IgD-negative memory B cell (primary cell): Measurements from ENCODE around the gene NTN3. TPM values are rescaled to one million over a fixed set of nuclear protein-coding genes. Genes with fewer than 3 reads are reported as not detected.

ENCODE experiments used
- H3K27ac Mint-ChIP-seq, 3 donors: one replicate each; pipeline ENCODE4 v1.8.0; 2020 to 2022; ENCODE audit warnings: mild to moderate bottlenecking in 3 of 3, mixed read lengths in 3 of 3, moderate library complexity in 1 of 3
- H3K27me3 Mint-ChIP-seq: one replicate; pipeline ENCODE4 v1.8.0; 2021; ENCODE audit warnings: mixed read lengths
- H3K36me3 Mint-ChIP-seq: one replicate; pipeline ENCODE4 v1.8.0; 2020; ENCODE audit warnings: mild to moderate bottlenecking, mixed read lengths
- H3K4me1 Mint-ChIP-seq, 3 donors: one replicate each; pipeline ENCODE4 v1.8.0; 2020 to 2022; ENCODE audit warnings: mixed read lengths in 3 of 3, mild to moderate bottlenecking in 1 of 3
- H3K4me3 Mint-ChIP-seq, 4 donors: one replicate each; pipeline ENCODE4 v1.8.0; 2020 to 2022; ENCODE audit warnings: mild to moderate bottlenecking in 4 of 4, mixed read lengths in 4 of 4, moderate library complexity in 3 of 4
- H3K9me3 Mint-ChIP-seq, 3 donors: one replicate each; pipeline ENCODE4 v1.8.0; 2020 to 2021; ENCODE audit warnings: mixed read lengths in 3 of 3, mild to moderate bottlenecking in 1 of 3
- polyA plus RNA-seq: library from polyadenylated mRNA; unstranded; fragments of 300-500 nt; fragmentation: Illumina TruSeq; gene quantifications from one replicate; pipeline ENCODE4 v1.2.3, GENCODE V29; 2021

The NTN3 gene
- not detected for polyA plus RNA-seq

GRCh38 chr16:2471016-2471652 is at the start of gene NTN3:
Gene NTN3, plus strand, starts transcription at chr16:2471297. Its CDS starts 405 bp downstream, at chr16:2471702.
- Mint-ChIP-seq H3K4me1 (peaks cover 6 to 15% (median 8%) of the 10 kb centered on the region in 3 donors), H3K27ac (peak within 1 kb of the TSS in 1 of 3 donors; percentile 46), H3K4me3 (peak within 1 kb of the TSS in 3 of 4 donors; percentile 58 to 88 (median 88)), H3K36me3 (no peaks in the 10 kb centered on the region), H3K9me3 (no peaks in the 10 kb centered on the region), H3K27me3 (peaks cover 29% of the 10 kb centered on the region)

GRCh38 chr16:2422123-2422867 is 48.8 kb upstream of the NTN3 start:
- Mint-ChIP-seq H3K27me3 (peaks cover 3% of the 10 kb centered on the region), H3K4me1 (peaks cover 0 to 4% (median 3%) of the 10 kb centered on the region in 3 donors), H3K27ac (no peak overlapping the region), H3K4me3 (no peak overlapping the region), H3K36me3 (no peaks in the 10 kb centered on the region), H3K9me3 (no peaks in the 10 kb centered on the region)

- peaks cover 1 to 8% (median 4%) of the 10 kb centered on the region in 3 donors for H3K4me1 Mint-ChIP-seq
- H3K27me3 Mint-ChIP-seq = peaks cover 2% of the 10 kb centered on the region
- no peak overlapping the region for H3K27ac Mint-ChIP-seq
- H3K36me3 Mint-ChIP-seq = no peaks in the 10 kb centered on the region
- no peaks in the 10 kb centered on the region for H3K9me3 Mint-ChIP-seq
- no peak overlapping the region for H3K4me3 Mint-ChIP-seq
These were observed 46.8 kb upstream of the NTN3 start for GRCh38 chr16:2424061-2425007.

- H3K27me3 Mint-ChIP-seq = peaks cover 2% of the 10 kb centered on the region
- no peak overlapping the region for H3K27ac Mint-ChIP-seq
- no peaks in the 10 kb centered on the region for H3K36me3 Mint-ChIP-seq
- H3K4me1 Mint-ChIP-seq = peaks cover 4 to 11% (median 6%) of the 10 kb centered on the region in 3 donors
- H3K9me3 Mint-ChIP-seq = no peaks in the 10 kb centered on the region
- no peak overlapping the region for H3K4me3 Mint-ChIP-seq
These were observed 46.0 kb upstream of the NTN3 start for GRCh38 chr16:2425008-2425518.

- Mint-ChIP-seq H3K4me3 (peak overlapping the region in 1 of 4 donors; percentile 80), H3K9me3 (no peaks in the 10 kb centered on the region), H3K27ac (no peak overlapping the region), H3K4me1 (peaks cover 11 to 15% (median 12%) of the 10 kb centered on the region in 3 donors), H3K27me3 (no peaks in the 10 kb centered on the region), H3K36me3 (no peaks in the 10 kb centered on the region)
These were observed 45.2 kb upstream of the NTN3 start for GRCh38 chr16:2425825-2426430.

DNA sequence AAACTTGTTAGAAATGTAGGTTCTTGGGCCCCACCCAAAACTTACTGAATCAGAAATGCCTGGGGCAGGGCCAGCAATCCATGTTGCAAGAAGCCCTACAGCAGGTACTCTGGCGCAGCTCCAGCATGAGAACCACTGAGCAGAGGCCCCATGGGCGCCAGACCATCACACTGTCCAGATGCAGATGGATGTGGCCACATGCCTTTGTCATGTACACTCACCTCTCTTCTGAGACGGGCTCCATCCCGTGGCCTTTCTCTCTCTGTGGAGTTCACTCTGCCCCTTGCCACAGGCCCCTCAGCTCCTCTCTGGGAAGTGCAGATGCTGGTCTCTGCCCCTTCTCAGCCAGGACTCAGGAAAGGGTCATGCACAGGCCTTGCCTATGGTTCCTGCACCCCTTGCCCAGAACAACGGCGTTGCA is 44.1 kb upstream of the NTN3 start:
- no peaks in the 10 kb centered on the region for H3K9me3 Mint-ChIP-seq
- H3K4me3 Mint-ChIP-seq = peak overlapping the region in 1 of 4 donors; percentile 80
- H3K36me3 Mint-ChIP-seq = no peaks in the 10 kb centered on the region
- H3K27me3 Mint-ChIP-seq = no peaks in the 10 kb centered on the region
- peaks cover 11 to 15% (median 13%) of the 10 kb centered on the region in 3 donors for H3K4me1 Mint-ChIP-seq
- peak overlapping the region in 1 of 3 donors; percentile 48 for H3K27ac Mint-ChIP-seq

DNA sequence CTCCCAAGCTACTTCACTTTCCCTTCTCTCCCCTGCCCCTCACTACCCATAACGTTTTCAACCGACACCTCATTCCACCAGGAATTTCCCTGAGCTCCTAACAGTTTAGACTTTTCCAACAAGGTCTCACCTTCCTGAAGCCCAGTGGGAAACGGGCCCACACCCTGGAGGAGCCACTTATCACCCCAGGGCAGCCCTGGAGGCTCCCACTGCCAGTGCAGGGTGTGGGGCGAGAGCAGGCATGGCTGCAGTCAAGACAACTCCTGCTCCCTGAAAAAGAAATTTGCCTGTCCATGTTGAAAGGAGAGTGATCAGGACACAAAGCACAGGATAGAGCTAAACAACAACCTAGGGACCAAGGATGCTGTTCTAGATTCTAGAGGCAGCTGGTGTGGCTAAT is 43.6 kb upstream of the NTN3 start:
- Mint-ChIP-seq H3K27me3 (no peaks in the 10 kb centered on the region), H3K9me3 (no peaks in the 10 kb centered on the region), H3K36me3 (no peaks in the 10 kb centered on the region), H3K4me3 (peak overlapping the region; percentile 79 to 95 (median 83)), H3K27ac (peak overlapping the region in 1 of 3 donors; percentile 48), H3K4me1 (peaks cover 11 to 15% (median 13%) of the 10 kb centered on the region in 3 donors)

DNA sequence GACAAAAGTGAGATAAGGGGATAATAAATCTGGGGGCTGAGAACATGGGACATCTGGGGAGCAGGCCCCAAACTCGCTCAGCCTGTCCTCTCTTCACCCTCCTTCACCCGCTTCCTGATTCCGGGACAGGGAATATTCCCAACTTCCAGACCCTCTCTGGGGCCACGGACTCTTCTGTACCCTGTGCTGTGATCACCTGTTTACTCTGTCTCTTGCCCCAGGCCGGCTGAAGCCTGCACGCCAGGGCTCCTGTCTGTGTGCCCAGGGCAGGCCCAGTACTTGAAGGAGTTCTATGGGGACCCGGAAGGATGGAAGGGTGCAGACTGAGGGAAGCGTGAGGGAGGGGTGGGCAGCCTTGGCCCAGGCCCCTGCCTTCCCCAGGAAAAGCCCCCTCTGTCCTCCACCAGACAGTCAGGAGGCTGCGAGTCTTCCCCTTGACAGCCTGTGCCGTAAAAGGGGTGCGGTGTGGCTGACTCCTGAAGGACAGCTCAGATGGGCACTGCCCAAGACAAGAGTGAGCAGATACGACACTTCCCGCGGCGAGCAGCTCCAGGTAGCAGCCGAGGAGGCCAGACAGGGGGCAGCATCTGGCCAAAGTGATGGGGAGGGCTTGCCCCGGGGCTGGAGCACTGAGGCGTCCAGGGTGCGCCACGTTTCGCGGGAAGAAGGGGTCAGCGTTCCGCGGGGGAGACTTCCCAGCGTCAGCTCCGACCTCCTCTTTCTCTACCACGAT is 42.9 kb upstream of the NTN3 start:
- Mint-ChIP-seq H3K27ac (peak overlapping the region in 1 of 3 donors; percentile 48), H3K27me3 (no peaks in the 10 kb centered on the region), H3K4me1 (peaks cover 9 to 15% (median 13%) of the 10 kb centered on the region in 3 donors), H3K36me3 (no peaks in the 10 kb centered on the region), H3K9me3 (no peaks in the 10 kb centered on the region), H3K4me3 (peak overlapping the region; percentile 80 to 95 (median 88))

DNA sequence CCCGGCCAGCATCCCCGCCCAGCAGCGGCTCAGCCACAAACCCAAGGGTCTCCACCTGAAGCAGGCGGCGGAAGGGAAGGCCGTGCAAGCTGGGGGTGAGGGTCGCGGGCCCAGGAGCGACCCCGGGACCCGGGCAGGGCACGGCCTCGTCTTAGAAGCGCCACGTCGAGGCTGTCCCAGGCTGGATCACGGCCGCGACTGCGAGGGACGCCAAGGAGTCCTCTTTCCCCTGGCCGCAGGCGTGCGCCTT is 42.4 kb upstream of the NTN3 start:
- peaks cover 1% of the 10 kb centered on the region for H3K36me3 Mint-ChIP-seq
- H3K4me1 Mint-ChIP-seq = peaks cover 8 to 15% (median 13%) of the 10 kb centered on the region in 3 donors
- H3K4me3 Mint-ChIP-seq = peak overlapping the region; percentile 80 to 95 (median 88)
- H3K27ac Mint-ChIP-seq = peak overlapping the region in 2 of 3 donors; percentile 16 to 48
- no peaks in the 10 kb centered on the region for H3K27me3 Mint-ChIP-seq
- H3K9me3 Mint-ChIP-seq = no peaks in the 10 kb centered on the region

GRCh38 chr16:2429034-2429770 is 41.9 kb upstream of the NTN3 start, which contains the start of gene CCNF:
Gene CCNF, plus strand, starts transcription at chr16:2429447. Its CDS starts 35 bp downstream, at chr16:2429482.
- H3K27ac Mint-ChIP-seq = peak within 1 kb of the TSS; percentile 16 to 83 (median 48)
- peaks cover 8 to 13% (median 13%) of the 10 kb centered on the region in 3 donors for H3K4me1 Mint-ChIP-seq
- H3K36me3 Mint-ChIP-seq = peaks cover 2% of the 10 kb centered on the region
- peak within 1 kb of the TSS; percentile 80 to 95 (median 89) for H3K4me3 Mint-ChIP-seq
- no peaks in the 10 kb centered on the region for H3K9me3 Mint-ChIP-seq
- H3K27me3 Mint-ChIP-seq = no peaks in the 10 kb centered on the region

- Mint-ChIP-seq H3K4me1 (peaks cover 8 to 13% (median 13%) of the 10 kb centered on the region in 3 donors), H3K36me3 (peaks cover 2% of the 10 kb centered on the region), H3K4me3 (peak overlapping the region; percentile 80 to 94 (median 88)), H3K9me3 (no peaks in the 10 kb centered on the region), H3K27ac (peak overlapping the region in 2 of 3 donors; percentile 25 to 83), H3K27me3 (no peaks in the 10 kb centered on the region)
These were observed 41.1 kb upstream of the NTN3 start for GRCh38 chr16:2429771-2430663.

- Mint-ChIP-seq H3K4me1 (peaks cover 8 to 13% (median 13%) of the 10 kb centered on the region in 3 donors), H3K9me3 (no peaks in the 10 kb centered on the region), H3K27ac (no peak overlapping the region), H3K36me3 (peaks cover 4% of the 10 kb centered on the region), H3K4me3 (peak overlapping the region in 1 of 4 donors; percentile 44), H3K27me3 (no peaks in the 10 kb centered on the region)
These were observed 38.8 kb upstream of the NTN3 start for GRCh38 chr16:2432286-2432685.
